NCI-H510A treated with DMSO at 0.1 percent for 48 hours (cell line): ENCODE data around the gene GRAMD1A.
"Not testable (repeated sequence)": the region's sequence is repeated elsewhere in the genome, so short reads cannot be mapped to it uniquely, and the experiment has no call there.

Experiments used
- DNase-seq: peaks from one replicate; lab custom pipeline; 2025; lab: John Stamatoyannopoulos, UW

The GRAMD1A gene

GRCh38 chr19:34999498-35000337 lies at the start of gene GRAMD1A:
Gene GRAMD1A (plus strand): TSS chr19:35000323. CDS start chr19:35000479, 156 bp downstream.
- DNase-seq, result peak; percentile 91

- DNase-seq, result no peak
Measured at GRCh38 chr19:34953092-34953491, 47.0 kb upstream of the GRAMD1A start.

GRCh38 chr19:34957830-34958751 lies 42.0 kb upstream of the GRAMD1A start:
- DNase-seq, result no peak

- no peak for DNase-seq
Measured at GRCh38 chr19:34959021-34959420, 41.1 kb upstream of the GRAMD1A start.

- DNase-seq, result no peak
Measured at GRCh38 chr19:34960103-34960805, 39.9 kb upstream of the GRAMD1A start.

- DNase-seq, result no peak
Measured at GRCh38 chr19:34960940-34961679, 39.0 kb upstream of the GRAMD1A start.

- DNase-seq, result no peak
Measured at GRCh38 chr19:34961775-34962686, 38.1 kb upstream of the GRAMD1A start.

GRCh38 chr19:34962687-34963572 lies 37.2 kb upstream of the GRAMD1A start:
- no peak for DNase-seq

- DNase-seq, result no peak
Measured at GRCh38 chr19:34963573-34964406, 36.3 kb upstream of the GRAMD1A start, which contains the start of gene ZNF792. Gene ZNF792 (minus strand): TSS chr19:34964229. CDS start chr19:34963662, 567 bp downstream.

- no peak for DNase-seq
Measured at GRCh38 chr19:34964598-34964997, 35.5 kb upstream of the GRAMD1A start.

- DNase-seq, result not testable (repeated sequence)
Measured at GRCh38 chr19:34965505-34965904, 34.6 kb upstream of the GRAMD1A start.

- DNase-seq, result no peak
Measured at GRCh38 chr19:34967551-34967950, 32.6 kb upstream of the GRAMD1A start.

GRCh38 chr19:34969721-34970120 lies 30.4 kb upstream of the GRAMD1A start:
- DNase-seq, result no peak

GRCh38 chr19:34970185-34970780 lies 29.8 kb upstream of the GRAMD1A start:
- DNase-seq, result not testable (repeated sequence)

- DNase-seq, result no peak
Measured at GRCh38 chr19:34972163-34972705, 27.9 kb upstream of the GRAMD1A start.

GRCh38 chr19:34974646-34975045 lies 25.5 kb upstream of the GRAMD1A start:
- no peak for DNase-seq

GRCh38 chr19:34975056-34975455 lies 25.1 kb upstream of the GRAMD1A start:
- DNase-seq, result no peak

- DNase-seq, result no peak
Measured at GRCh38 chr19:34976611-34977010, 23.5 kb upstream of the GRAMD1A start.
